Heart left ventricle (tissue), 13 donors: ENCODE measurements around the gene TAS1R3.

ENCODE experiments used
- POLR2A ChIP-seq, 2 donors: fragments of 450-650 bp; IDR thresholded peaks; one replicate each; pipeline ENCODE4 v1.6.1; 2017; ENCODE audit warnings: antibody characterized with exemption in 2 of 2, mild to moderate bottlenecking in 2 of 2, moderate library complexity in 2 of 2
- TF ChIP-seq, protein P1 (sequence below), 12 donors: fragments of 200-600 bp; sonication (generic) in 4 of 12; IDR thresholded peaks; one replicate each; pipeline versions ENCODE4 v1.5.0 to v1.8.0; 2018 to 2022; ENCODE audit warnings: antibody characterized with exemption in 12 of 12, mild to moderate bottlenecking in 5 of 12
- donor health status: ischemic (EF 13 %, LVEDD 7.1; RV severe dilation, severe dysfunction).
- donor health status: DM: no; HTN: yes; CAD: no.
- donor health status: DM: no; HTN: no; CAD: no.
- donor health status: ischemic (EF 25% LVEDD 6.9; RV normal size, moderate dysfunction).
- donor health status: ischemic (EF 25% LVEDD 5.7; RV mildly dilated, moderate dysfunction).
- donor health status: ischemic (EF 35%, LVEDD 5.7; RV mildly dilated, moderate dysfunction).
- donor health status: nonischemic (EF 11% LVEDD 7.7; RV severe dilation, severe dysfunction).
- donor health status: DM: yes; HTN: yes; CAD: no.
- donor health status: PGD.
- donor health status: ischemic (EF 29% LVEDD 5.4; RV normal size, mild dysfunction).
- donor health status: nonischemic (EF 23%, LVEDD 6.1; RV moderate dilation, normal function).

GRCh38 chr1:1340791-1341548, 9.9 kb downstream of the TAS1R3 start:
- TF ChIP-seq, protein P1, sequence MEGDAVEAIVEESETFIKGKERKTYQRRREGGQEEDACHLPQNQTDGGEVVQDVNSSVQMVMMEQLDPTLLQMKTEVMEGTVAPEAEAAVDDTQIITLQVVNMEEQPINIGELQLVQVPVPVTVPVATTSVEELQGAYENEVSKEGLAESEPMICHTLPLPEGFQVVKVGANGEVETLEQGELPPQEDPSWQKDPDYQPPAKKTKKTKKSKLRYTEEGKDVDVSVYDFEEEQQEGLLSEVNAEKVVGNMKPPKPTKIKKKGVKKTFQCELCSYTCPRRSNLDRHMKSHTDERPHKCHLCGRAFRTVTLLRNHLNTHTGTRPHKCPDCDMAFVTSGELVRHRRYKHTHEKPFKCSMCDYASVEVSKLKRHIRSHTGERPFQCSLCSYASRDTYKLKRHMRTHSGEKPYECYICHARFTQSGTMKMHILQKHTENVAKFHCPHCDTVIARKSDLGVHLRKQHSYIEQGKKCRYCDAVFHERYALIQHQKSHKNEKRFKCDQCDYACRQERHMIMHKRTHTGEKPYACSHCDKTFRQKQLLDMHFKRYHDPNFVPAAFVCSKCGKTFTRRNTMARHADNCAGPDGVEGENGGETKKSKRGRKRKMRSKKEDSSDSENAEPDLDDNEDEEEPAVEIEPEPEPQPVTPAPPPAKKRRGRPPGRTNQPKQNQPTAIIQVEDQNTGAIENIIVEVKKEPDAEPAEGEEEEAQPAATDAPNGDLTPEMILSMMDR (IDR thresholded peaks at IDR 0.05): no peak
- no peak for TF ChIP-seq POLR2A (IDR thresholded peaks at IDR 0.05)
